HG03558 (cell line): ENCODE measurements around the gene HPN.
"Not testable (repeated sequence)": the region's sequence is repeated elsewhere in the genome, so short reads cannot be mapped to it uniquely, and the experiment has no call there.

Experiments used
- ATAC-seq: cut with Tn5 transposase; IDR thresholded peaks from one replicate; pipeline ENCODE4 v1.9.1; 2021; ENCODE audit warnings: moderate number of reproducible peaks; ENCODE audit not compliant: unreplicated experiment; ENCODE audit errors: extremely low read depth

The HPN gene

DNA sequence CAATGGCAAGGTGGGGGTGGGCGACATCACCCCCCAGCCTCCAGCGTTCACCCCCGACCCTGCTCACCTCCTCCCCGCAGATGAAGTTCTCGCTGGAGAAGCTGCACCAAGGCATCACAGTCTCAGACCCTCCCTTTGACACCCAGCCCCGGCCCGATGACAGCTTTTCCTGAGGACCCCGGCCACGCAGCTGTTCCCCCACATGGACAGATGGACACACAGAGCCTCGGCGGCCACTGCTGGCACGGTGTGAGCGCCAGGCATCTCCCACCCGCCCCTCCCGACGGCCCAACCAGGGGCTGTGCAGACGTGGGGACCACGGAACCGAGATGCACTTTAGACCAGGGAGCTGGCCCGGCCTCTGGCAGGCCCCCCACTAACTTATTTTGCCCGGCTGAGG, 15.6 kb upstream of the HPN start:
- no peak for ATAC-seq

- no peak for ATAC-seq
Observed at GRCh38 chr19:35026418-35026817, 15.1 kb upstream of the HPN start.

DNA sequence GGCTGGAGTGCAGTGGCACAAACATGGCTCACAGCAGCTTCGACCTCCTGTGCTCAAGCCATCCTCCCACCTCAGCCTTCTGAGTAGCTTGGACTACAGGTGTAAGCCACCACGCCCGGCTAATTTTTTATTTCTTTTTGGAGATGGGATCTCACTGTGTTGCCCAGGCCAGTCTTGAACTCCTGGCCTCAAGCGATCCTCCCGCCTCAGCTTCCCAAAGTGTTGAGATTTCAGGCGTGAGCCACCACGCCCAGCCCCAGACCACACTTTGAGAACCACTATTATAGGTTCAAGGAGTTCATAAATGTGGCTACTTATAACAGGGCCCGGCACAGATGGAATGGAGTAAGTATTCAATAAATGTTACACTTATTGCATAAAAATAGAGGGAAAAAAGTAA, 14.5 kb upstream of the HPN start:
- no peak for ATAC-seq

- no peak for ATAC-seq
Observed at GRCh38 chr19:35027851-35028599, 13.5 kb upstream of the HPN start.

GRCh38 chr19:35028600-35028885, 13.0 kb upstream of the HPN start:
- ATAC-seq, result not testable (repeated sequence)

DNA sequence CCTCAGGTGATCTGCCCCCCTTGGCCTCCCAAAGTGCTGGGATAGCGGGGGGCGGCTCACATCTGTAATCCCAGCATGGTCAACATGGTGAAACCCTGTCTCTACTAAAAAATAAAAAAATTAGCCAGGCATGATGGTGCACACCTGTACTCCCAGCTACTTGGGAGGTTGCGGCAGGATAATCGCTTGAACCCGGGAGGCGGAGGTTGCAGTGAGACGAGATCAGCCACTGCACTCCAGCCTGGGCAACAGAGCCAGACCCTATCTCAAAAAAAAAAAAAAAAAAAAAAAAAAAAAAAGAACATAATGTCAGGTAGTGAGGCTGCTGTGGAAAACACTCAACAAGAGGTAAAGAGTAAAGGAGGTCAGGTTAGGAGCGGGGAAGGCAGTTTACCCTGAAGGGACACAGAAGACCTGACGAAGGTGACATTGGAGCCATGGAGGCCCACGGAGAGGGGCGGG, 12.2 kb upstream of the HPN start:
- ATAC-seq, result not testable (repeated sequence)

DNA sequence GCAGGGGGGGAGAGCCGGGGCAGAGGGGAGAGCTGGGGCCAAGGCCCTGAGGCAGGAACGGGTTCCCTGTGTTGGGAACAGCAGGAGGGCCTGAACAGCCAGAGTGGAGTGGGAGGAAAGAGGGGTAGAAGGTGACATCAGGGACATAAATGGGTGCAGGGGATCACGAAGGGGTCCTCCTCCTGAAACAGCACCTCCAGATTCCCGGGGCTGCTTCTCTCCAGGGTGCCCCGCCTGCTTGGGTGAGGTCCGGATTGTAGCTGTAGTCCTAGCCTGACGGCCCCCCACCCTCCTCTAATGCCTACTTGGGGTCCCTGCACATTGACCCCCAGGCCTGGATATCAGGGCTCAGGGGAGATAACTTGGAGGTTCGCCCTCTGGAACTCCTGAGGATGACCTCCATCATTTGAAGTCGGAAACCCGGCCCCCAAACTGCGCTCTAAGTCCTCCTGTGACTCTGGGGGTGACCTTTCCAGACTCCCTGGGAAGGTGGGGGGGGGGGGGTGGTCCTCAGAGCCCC, 11.7 kb upstream of the HPN start:
- ATAC-seq, result no peak

DNA sequence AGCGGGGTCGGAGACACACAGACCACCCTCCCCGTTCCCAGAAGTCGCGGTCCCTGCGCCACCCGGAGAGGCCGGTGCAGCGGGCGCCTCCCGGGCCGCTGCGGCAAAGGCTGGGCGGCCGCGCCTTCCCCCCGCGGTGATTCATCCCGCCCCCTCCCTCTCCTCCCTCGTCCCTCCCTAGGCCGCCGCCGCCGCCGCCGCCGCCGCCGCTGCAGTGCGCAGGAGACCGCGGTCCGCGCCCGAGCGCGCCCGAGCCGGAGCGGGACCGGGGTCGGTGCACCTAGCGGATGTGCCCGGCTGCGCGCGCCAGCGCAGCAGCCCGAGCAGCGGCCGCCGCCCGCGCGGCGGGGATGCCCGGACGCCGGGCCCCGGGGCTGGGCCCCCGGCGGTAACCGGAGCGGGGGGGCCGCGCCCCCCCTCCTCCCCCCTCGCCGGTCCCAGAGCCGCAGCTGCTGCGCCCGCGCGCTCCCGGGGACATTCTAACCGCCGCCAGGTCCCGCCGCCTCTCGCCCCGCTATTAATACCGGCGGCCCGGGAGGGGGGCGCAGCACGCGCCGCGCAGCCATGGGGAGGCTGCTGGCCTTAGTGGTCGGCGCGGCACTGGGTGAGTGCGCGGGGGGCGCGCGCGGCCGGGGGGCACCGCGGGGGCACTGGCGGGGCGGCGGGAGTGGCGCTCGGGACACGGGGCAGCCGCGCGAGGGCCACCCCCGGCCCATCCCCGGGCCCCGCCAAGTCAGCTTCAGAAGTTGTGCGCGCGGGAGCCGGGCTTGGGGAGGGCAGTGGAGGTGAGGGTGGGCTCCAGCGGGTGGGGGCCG, 11.1 kb upstream of the HPN start, which contains the start of gene SCN1B:
TSS of gene SCN1B (plus strand) at position 214 of the 815 bp plus-strand sequence. CDS start at position 565, 351 bp downstream.
- no peak for ATAC-seq

- ATAC-seq, result no peak
Observed at GRCh38 chr19:35031072-35031881, 10.2 kb upstream of the HPN start.

DNA sequence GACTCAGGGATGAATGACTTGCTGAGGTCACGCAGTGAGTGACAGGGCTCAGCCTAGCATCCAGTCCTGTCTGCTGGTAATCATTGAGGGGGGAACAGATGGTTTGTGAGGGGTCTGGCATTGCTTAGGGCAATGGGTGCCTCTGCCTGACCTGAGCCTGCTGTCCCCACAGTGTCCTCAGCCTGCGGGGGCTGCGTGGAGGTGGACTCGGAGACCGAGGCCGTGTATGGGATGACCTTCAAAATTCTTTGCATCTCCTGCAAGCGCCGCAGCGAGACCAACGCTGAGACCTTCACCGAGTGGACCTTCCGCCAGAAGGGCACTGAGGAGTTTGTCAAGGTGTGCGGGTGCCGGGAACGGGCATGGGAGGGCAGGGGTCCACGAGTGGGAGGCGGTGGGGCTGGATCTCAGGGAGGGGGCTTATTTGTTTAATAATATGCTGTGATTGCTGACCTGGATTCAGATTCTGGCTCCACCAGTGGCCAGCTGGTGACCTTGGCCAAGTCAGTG, 9.1 kb upstream of the HPN start:
- ATAC-seq, result no peak

- ATAC-seq, result no peak
Observed at GRCh38 chr19:35033067-35034004, 8.2 kb upstream of the HPN start.

DNA sequence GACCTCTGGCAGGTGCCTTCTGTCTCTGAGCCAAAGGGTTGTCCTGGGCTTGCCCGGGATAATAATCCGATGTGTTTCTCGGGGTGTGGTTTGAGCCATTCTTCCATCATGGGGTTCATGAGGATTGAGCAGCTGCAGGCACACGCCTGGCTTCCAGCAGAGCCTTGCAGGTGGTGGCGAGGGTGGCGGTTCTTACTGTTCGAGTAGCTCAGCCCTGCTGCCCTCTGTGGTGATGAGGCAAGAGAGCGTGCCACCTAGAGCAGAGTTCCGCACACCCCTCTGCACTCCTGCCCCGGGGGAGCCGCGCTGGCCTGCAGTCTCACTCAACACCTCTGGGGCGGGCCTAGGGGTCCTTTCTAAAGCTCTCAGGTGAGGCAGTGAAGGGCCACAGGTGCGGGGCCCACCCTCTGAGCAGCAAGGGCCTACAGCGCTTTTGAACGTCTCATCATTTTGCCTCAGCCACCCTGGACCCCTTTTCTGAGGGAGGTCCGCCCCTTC, 7.5 kb upstream of the HPN start:
- no peak for ATAC-seq

GRCh38 chr19:35034588-35035382, 6.7 kb upstream of the HPN start:
- no peak for ATAC-seq

DNA sequence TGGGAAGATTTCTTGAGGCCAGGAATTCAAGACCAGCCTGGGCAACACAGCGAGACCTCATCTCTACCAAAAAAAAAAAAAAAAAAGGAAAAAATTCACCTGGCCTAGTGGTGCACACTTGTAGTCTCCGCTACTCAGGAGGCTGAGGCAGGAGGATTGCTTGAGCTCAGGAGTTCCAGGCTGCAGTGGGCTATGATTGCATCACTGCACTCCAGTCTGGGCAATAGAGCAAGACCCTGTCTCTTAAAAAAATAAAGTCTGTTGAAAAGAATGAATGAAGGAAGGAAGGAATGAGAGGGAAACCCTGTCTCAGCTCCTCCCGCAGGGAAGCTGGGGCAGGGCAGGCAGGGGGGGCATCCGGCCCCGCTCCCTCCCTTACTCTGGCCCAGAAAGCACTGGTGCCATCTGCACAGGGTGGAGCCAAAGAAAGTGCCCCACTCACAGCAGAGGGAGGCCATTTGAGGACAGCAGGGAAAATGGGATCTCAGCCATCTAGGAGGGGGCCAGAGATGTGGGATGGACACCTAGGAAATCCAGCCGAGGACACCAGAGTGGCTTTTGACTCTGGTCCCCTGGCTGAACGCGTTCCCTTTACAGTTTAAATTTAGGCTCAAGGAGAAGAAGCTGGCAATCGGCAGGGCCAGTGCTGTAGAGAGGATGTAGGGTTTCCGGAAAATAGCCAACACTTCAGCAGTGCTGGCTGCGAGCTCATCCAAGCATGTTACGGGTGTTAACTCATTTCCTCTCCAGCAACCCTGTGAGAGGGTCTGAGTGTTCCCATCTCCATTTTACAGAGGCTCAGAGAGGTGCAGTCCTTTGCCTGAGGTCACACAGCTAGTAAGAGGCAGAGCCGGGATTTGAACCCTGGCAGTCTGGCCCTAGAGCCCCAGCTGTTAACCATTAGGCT, 3.6 kb upstream of the HPN start:
- no peak for ATAC-seq

- ATAC-seq, result no peak
Observed at GRCh38 chr19:35038623-35039512, 2.7 kb upstream of the HPN start.
